Mucosa of gallbladder (tissue), 1 donor: ENCODE data around the gene SDHD. TPM values are rescaled to one million over a fixed set of nuclear protein-coding genes. Genes with fewer than 3 reads are reported as not detected.
"Not testable (repeated sequence)": the region's sequence is repeated elsewhere in the genome, so short reads cannot be mapped to it uniquely, and the experiment has no call there.

ENCODE experiments used
- DNase-seq: peaks from one replicate; pipeline ENCODE4 v3.0.0-alpha.2; 2020; ENCODE audit warnings: low spot score
- total RNA-seq: library from RNA; stranded (reverse); gene quantifications from one replicate; pipeline ENCODE4 v1.2.1, GENCODE V29; 2021
- donor health status: DM: no; HTN: no; CAD: no.

Gene SDHD
- total RNA-seq = 147 TPM

- peak; percentile 97 for DNase-seq
Measured at GRCh38 chr11:112086422-112087191, at the start of gene SDHD, which contains the start of gene TIMM8B. TSS of gene SDHD (plus strand) at chr11:112086873. CDS start at chr11:112086908, 35 bp downstream. TSS of gene TIMM8B (minus strand) at chr11:112086756. CDS start at chr11:112086723, 33 bp downstream.

- no peak for DNase-seq
Measured at GRCh38 chr11:112037527-112037926, 49.1 kb upstream of the SDHD start.

DNA sequence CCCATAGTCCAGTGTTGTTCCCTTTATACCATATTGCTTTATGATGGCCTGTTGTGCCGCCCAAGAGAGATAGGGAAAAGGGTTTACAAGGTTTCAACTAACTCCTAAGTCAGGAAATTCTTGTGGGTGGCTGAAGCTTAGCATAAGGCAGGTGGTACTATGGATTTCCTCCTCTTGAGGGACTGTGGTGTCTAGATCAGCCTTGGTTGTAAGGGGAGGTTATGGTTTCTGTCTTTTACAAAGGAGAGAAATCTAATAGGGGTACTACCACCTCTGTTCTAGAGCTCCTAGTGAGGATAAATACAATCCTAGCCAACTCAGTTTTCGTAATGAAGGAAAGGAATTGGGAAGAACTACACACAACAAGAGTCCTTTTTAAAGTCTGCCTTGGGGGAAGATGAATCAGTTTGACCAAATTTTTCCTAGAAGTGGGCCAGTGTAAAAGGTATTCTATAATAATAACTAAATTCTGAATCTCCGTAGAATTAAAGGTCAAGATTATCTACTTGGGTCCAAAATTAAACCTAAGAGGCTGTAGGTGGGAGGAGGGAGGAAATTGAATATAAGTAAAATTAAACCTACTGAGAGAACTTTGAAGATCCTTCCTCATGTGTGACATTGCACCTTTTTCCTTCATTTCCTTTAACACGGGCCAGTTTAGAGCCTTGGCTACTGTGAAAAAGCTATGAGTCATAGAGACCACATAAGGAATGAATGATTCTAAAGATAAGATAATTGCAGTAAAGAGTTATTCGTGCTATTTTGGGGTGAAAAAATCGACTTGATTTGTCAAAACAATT lies 44.3 kb upstream of the SDHD start:
- no peak for DNase-seq

- no peak for DNase-seq
Measured at GRCh38 chr11:112042961-112043304, 43.7 kb upstream of the SDHD start.

DNA sequence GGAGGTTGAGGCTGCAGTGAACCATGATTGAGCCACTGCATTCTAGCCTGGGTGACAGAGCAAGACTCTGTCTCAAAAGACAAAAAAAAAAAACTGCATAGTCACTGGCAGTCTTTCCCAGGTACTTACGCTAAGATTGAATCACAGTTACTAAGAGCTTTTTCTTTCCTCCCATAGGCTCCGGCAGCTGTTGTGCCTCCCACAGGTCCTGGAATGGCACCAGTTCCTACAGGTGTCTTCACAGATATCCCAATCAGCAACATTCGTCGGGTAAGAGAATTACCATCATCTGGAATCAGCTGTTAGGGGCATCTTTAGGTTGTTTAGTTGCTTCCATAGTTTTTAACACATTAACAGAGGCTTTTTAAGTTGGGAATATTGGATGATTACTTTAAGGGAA lies 41.7 kb upstream of the SDHD start:
- DNase-seq = no peak

DNA sequence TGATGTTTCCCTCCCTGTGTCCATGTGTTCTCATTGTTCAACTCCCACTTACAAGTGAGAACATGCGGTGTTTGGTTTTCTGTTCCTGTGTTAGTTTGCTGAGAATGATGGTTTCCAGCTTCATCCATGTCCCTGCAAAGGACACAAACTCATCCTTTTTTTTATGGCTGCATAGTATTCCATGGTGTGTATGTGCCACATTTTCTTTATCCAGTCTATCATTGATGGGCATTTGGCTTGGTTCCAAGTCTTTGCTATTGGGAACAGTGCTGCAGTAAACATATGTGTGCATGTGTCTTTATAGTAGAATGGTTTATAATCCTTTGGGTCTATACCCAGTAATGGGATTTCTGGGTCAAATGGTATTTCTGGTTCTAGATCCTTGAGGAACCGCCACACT lies 40.0 kb upstream of the SDHD start:
- not testable (repeated sequence) for DNase-seq

DNA sequence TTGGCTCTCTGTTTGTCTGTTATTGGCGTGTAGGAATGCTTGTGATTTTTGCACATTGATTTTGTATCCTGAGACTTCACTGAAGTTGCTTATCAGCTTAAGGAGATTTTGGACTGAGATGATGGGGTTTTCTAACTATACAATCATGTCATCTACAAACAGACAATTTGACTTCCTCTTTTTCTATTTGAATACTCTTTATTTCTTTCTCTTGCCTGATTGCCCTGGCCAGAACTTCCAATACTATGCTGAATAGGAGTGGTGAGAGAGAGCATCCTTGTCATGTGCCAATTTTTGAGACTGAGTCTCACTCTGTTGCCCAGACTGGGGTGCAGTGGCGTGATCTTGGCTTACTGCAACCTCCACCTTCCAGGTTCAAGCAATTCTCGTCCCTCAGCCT lies 38.4 kb upstream of the SDHD start:
- not testable (repeated sequence) for DNase-seq

DNA sequence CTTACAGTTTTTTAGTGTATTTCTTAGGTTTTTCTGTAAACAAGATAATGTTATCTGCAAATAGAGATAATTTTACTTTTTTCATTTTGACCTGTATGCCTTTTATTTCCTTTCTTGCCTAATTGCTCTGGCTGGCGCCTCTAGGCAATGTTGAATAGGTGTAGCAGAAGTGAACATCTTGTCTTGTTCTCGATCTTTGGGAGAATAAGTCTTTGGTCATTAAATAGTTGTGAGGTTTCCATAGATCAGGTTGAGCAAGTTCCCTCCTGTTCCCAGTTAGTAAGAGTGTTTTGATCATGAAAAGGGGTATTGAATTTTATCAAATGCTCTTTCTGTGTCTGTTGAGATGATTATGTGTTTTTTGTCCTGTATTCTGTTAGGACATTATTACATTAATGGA lies 36.9 kb upstream of the SDHD start:
- DNase-seq = no peak

DNA sequence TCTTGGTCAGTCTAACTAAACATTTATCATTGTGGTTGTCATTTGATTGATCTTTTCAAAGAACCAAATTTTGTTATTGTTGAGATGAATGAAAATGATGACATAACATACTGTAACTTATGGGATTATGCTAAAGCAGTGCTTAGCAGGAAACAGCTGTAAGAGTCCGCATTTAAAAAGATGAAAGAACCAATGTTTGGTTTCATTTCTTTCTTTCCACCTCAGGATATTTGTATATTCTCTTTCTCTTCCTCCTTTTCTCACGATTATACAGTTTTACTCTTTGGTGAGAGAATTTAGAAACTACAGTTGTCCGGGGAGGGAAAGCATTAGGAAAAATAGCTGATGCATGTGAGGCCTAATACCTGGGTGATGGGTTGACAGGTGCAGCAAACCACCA lies 36.0 kb upstream of the SDHD start:
- DNase-seq = no peak

- no peak for DNase-seq
Measured at GRCh38 chr11:112051768-112052167, 34.9 kb upstream of the SDHD start.

GRCh38 chr11:112057170-112057569 lies 29.5 kb upstream of the SDHD start:
- DNase-seq = no peak

GRCh38 chr11:112058103-112058502 lies 28.6 kb upstream of the SDHD start:
- DNase-seq = no peak

- DNase-seq = no peak
Measured at GRCh38 chr11:112062923-112063322, 23.8 kb upstream of the SDHD start.

GRCh38 chr11:112073941-112074811 lies 12.5 kb upstream of the SDHD start, which contains the start of the genes NKAPD1 and PIH1D2:
TSS of gene NKAPD1 (plus strand) at chr11:112074299. CDS start at chr11:112075575, 1,276 bp downstream.
TSS of gene PIH1D2 (minus strand) at chr11:112074017. CDS start at chr11:112073174, 843 bp downstream.
- peak; percentile 74 for DNase-seq

DNA sequence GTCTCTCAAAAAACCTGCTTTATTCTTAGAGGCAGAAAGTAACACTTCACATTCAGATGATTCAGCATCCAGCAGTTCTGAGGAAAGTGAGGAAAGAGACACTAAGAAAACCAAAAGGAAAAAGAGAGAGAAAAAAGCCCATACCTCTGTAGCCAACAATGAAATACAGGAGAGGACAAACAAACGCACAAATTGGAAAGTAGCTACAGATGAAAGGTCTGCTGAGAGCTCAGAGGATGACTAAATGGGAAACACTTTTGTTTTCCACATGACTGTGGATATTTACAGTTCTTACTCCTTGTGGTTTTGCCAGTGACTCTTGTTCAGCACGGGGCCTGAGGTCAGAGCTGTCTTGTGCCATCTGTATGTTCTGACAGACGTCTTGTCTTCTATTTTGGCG lies 3.9 kb upstream of the SDHD start:
- no peak for DNase-seq

- no peak for DNase-seq
Measured at GRCh38 chr11:112085822-112086421, 751 bp upstream of the SDHD start.

DNA sequence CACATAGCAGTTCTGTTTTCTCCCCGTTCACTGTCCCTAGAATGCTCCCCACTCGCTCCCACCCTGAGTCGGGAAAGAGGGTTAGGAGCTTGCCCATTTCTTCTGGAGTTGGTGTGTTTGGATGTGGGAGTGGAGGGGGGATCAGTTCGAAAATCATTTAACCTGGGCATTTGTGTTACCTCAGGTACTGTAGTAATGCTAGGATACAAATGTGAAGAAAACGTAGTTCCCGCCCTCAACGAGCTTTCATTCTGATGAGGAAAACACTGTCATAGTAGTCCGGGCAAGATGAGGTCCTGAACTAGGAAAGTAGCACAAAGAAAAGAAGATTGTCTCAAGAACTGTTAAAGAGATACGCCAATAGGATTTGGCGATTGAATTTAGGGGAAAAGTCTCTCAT lies 539 bp downstream of the SDHD start:
- DNase-seq = no peak

DNA sequence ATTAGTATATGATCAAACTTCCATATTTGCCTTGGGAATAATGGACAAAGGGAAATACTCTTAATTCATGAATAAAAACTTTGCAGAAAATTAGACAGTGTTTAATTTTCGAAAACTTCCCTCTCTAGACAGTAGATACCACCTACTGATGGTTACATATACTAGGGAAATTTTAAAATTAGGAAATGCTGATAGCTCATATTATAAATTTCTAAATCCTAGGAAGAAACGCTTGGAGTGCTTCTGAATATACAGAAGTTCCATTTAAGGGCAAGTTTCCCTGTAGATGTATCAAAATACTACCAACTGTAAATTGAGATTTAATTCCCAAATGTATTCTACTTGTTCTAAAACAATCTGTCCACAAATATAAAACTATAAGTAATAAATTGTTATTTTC lies 8.6 kb downstream of the SDHD start:
- DNase-seq = not testable (repeated sequence)

DNA sequence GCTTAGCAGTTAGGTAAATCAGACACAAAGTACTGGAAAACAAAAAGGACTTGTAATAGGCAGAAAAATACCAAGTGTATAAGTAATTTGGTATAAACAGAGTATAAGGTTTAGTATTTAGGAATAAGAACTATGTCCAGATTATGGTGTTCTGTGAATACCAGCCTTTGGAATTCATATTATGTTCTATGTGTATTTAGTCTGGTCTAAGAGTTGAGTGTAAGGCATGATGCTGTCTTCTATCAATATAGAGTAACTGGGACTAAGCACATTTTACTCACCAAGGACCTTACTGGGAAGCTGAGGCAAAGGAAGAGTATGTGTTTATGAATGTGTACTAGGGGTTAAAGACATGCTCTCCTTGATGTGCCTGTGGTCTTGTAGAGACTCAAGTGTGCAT lies 9.5 kb downstream of the SDHD start:
- DNase-seq = no peak

DNA sequence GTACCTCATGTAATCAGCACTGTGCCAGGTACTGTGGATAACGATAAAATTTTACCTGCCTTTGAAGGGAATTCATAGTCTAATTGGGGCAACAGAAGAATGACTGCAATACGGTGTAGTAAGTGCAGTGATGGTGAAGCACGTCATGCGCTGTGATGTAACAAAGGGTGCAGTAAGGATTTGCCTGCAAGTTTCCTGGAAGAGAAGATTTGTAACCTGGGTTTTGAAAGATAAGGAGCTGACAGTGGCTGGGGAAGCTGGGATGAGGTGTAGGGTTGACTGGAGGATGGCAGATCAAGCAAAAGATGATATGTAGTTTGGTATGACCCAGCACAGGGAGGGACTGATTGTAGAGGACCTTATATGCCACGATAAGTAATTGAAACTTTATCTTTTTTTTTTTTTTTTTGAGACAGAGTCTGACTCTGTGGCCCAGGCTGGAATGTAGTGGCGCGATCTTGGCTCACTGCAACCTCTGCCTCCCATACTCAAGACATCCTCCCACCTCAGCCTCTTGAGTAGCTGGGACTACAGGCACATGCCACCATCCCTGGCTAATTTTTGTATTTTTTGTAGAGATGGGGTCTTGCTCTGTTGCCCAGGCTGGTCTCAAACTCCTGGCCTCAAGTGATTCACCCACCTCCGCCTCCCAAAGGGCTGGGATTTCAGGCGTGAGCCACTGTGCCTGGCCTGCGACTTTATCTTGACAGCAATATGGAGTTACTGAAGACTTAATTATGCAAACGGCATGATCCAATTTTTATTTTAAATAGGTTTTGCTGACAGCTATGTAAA lies 11.3 kb downstream of the SDHD start:
- DNase-seq = no peak

DNA sequence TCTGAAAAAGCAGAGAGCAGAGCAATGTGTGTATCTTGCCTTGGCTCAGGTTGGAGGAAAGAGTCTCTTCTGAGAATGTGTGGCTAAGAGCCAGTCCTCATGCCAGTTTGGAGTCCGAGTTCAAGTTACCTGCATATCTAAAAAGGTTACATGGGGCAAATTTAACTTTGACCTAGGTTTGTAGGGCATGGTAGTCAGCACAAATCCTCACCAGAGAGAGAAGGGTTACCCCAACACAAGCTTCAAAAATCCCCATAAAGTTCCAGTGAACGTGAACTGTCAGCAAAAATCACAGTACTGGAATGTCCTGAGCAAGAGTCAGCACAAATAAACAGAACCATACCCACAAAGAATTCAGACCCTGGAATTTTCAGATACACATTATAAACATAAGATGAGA lies 13.8 kb downstream of the SDHD start:
- DNase-seq = no peak
